ENCODE data around the gene FANCI.
"Not testable (repeated sequence)": the region's sequence is repeated elsewhere in the genome, so short reads cannot be mapped to it uniquely, and the experiment has no call there.

The FANCI gene

DNA sequence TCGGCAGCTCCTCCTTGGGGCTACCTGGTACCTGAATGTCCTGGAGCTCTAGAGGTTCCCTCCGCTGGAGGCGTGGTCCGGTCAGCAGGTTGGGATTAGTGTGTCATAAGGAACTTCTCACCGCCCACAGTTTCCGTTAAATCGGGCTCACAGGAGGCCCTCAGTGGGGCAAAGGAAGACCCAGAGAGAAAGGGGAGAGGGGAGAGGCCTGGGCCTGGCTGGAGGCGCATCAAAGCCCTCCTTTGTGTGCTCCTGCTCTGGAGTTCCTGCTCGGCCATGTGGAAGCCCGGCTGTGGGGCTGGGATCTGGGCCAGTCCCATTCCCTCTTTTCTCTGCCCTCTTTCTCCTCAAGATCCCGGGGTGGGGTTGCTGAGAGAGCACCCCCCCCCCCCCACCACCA lies 22.2 kb upstream of the FANCI start, which contains the start of gene RLBP1:
RLBP1 (minus strand) TSS at position 37 of the 400 bp plus-strand sequence. CDS start 2,604 bp downstream, outside the sequence.
- TF ChIP-seq, protein P1, sequence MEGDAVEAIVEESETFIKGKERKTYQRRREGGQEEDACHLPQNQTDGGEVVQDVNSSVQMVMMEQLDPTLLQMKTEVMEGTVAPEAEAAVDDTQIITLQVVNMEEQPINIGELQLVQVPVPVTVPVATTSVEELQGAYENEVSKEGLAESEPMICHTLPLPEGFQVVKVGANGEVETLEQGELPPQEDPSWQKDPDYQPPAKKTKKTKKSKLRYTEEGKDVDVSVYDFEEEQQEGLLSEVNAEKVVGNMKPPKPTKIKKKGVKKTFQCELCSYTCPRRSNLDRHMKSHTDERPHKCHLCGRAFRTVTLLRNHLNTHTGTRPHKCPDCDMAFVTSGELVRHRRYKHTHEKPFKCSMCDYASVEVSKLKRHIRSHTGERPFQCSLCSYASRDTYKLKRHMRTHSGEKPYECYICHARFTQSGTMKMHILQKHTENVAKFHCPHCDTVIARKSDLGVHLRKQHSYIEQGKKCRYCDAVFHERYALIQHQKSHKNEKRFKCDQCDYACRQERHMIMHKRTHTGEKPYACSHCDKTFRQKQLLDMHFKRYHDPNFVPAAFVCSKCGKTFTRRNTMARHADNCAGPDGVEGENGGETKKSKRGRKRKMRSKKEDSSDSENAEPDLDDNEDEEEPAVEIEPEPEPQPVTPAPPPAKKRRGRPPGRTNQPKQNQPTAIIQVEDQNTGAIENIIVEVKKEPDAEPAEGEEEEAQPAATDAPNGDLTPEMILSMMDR (IDR thresholded peaks at IDR 0.05; ENCODE audit: extremely low read depth, missing control alignments), result no peak
- no peak for DNase-seq (ENCODE audit: low spot score)

DNA sequence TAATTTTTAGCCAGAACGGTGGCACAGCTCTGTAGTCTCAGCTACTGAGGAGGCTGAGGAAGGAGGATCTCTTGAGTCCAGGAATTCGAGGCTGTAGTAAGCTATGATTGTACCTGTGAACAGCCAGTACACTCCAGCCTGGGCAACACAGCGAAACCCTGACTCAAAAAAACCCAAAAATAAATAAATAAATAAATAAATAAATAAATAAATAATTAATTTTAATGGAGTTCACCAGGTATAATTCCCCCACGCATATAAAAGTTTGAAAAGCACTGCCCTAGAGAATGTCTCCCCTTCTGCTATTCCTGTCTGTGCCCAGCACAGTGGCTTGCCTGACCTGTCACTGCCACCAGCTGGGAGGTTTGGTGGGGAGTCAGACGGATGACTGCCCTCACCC lies 18.2 kb upstream of the FANCI start:
- TF ChIP-seq, protein P1 (IDR thresholded peaks at IDR 0.05; ENCODE audit: extremely low read depth, missing control alignments), result no peak
- DNase-seq (ENCODE audit: low spot score), result no peak

DNA sequence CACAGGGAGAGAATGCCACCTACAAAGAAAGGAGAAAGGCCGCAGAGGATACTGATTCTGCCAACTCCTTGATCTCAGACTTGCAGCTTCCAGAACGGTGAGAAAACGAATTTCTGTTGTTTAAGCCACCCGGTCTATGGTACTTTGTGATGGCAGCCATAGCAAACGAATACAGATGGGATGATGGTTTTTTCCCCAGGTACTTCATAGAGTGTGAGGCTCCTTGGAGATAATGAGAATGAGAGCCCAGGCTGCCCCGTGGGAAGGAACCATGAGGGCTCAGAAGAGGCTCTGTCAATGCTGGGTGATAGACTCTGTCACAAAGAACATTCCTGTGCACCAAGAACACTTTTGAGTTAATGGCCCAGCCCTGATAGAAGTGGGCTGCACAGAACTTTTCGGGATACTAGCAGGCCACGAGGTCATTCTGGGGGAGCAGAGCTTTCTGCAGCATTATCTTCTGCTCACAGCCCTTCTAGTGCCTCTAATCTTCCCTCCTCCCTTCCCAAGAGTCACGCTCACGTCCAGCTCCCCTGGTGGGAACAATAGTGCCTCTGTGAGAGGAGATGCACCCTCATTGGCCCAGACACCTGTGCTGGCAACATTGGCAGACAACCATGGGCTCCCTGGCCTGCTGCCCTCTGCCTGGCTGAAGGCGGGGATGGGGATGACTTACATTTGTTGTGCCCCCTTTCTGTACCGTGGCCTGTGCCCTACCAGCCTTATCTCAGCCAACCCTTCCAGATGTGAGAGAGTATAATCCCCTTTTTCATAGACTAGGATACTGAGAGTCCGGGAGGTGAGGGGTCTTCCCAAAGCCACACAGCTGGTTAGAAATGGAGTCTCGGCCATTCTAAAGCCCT lies 17.2 kb upstream of the FANCI start:
- no peak for DNase-seq (ENCODE audit: low spot score)
- TF ChIP-seq, protein P1 (IDR thresholded peaks at IDR 0.05; ENCODE audit: extremely low read depth, missing control alignments), result no peak

DNA sequence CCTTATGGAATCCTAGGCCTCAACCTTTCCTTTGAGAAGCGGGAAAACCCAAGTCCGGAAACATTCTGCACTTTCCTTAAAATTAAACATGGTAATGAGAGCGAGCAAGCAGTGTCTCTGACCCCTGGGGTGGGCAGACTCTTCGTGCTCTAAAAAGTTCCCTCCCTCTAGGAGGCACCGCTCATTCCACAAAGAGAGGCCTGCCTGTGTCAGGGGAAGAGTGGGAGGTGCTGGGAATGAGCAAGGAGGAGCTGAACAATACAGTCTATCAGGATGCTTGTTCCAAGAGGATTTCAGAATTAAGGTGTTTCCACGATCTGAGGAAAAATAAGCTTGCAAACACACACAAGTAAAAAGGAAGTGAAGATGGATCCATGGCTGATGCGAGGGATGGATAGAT lies 16.4 kb upstream of the FANCI start:
- no peak for DNase-seq (ENCODE audit: low spot score)
- TF ChIP-seq, protein P1 (IDR thresholded peaks at IDR 0.05; ENCODE audit: extremely low read depth, missing control alignments), result no peak

DNA sequence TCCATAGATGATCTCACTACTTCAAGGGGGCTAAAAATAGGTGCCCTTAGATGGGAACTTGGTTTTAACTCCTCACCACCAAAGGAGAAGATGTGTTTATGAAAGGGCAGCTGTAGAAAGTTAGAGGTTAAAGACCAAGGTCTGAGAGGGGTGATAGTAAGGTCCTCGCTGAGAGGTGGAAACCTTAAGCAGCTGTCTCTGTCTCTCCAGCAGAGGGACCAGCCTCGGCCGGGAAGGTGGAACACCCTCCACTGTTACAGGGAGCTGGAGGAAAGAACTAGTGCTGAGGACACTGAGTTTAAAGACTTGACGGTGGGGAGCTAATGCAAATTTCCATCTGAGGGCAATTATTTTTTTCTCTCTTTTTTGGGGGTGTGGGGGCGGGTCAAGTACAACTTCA lies 13.5 kb upstream of the FANCI start:
- no peak for DNase-seq (ENCODE audit: low spot score)
- TF ChIP-seq, protein P1 (IDR thresholded peaks at IDR 0.05; ENCODE audit: extremely low read depth, missing control alignments), result no peak

DNA sequence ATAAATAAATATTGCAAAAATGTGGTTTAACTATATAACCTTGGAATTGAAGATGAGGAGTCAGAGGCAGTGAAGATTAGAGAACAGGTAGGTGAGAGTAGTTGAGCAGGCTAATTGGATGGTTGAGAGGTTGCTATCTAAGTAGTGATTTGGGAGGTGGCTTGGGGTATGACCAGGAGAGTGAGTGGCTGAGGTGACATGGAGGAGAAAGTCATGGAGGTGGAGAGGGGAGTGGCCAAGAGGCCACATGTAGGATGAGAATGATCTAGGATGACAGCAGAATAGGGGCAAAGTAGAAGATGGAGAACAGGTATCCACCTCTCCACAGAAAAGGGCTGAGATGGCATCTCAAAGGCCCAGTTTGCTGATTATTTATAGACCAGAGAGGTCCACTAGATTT lies 11.9 kb upstream of the FANCI start:
- no peak for DNase-seq (ENCODE audit: low spot score)
- TF ChIP-seq, protein P1 (IDR thresholded peaks at IDR 0.05; ENCODE audit: extremely low read depth, missing control alignments), result no peak

DNA sequence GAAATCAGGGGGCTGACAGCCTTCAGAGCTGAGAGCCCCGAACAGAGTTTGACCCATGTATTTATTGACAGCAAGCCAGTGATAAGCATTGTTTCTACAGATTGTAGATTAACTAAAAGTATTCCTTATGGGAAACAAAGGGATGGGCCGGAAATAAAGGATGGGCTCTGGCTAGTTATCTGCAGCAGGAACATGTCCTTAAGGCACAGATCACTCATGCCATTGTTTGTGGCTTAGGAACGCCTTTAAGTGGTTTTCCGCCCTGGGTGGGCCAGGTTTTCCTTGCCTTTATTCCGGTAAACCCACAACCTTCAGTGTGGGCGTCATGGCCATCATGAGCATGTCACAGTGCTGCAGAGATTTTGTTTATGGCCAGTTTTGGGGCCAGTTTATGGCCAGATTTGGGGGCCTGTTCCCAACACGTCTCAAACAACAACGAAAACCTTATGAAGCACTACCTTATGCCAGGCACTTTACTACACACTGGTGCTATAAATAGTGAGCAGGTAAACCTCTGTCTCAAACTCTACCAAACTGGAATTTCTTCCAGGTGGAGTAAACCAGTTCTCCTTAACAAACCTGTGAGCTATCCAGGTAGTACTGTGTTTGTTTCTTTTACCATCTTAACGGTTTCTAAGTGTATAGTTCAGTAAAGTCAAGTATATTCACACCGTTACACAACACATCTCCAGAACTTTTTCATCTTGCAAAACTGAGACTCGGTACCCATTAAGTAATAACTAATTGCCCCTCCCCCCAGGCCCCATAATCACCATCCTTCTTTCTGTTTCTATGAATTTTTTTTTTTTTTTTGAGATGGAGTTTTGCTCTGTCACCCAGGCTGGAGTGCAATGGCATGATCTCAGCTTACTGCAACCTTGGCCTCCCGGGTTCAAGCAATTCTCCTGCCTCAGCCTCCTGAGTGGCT lies 3.6 kb upstream of the FANCI start:
- DNase-seq (ENCODE audit: low spot score), result not testable (repeated sequence)

Measured in GM20000 (cell line).